IMR-90 (cell line): Measurements from ENCODE around the gene COX6A1. TPM values are rescaled to one million over a fixed set of nuclear protein-coding genes. Genes with fewer than 3 reads are reported as not detected.

Source experiments
- ATAC-seq: fragments of 200-7000 bp; cut with Tn5 transposase; 2 replicates; pipeline ENCODE4 v1.9.1; 2020; ENCODE audit warnings: low read depth, mild to moderate bottlenecking, moderate library complexity
- BruUV-seq: library from RNA; stranded (reverse); fragments of 400-500 nt; replicated peaks from 2 replicates; lab custom pipeline; 2021; lab: Mats Ljungman, UMichigan
- CTCF ChIA-PET: fragments of 300-600 bp; formaldehyde crosslinking; extraction: SDS; loops from one replicate; lab custom pipeline; 2021; ENCODE audit warnings: antibody characterized with exemption; lab: Yijun Ruan, JAX
- POLR2A ChIA-PET: fragments of 300-600 bp; sonication (Branson Sonifier 250); formaldehyde crosslinking; loops from one replicate; lab custom pipeline; 2022; ENCODE audit warnings: antibody characterized with exemption; ENCODE audit not compliant: unreplicated experiment; lab: Charles Lee
- DNase-seq: peaks from one replicate; pipeline ENCODE4 v3.0.0; 2013
- H2AFZ ChIP-seq: replicated peaks from 2 replicates; pipeline ENCODE3; 2013; ENCODE audit warnings: low read length, mild to moderate bottlenecking; ENCODE audit not compliant: poor library complexity
- H2AK5ac ChIP-seq: 2 replicates; pipeline ENCODE4 v1.6.1; 2013; ENCODE audit warnings: low read depth, low read length, inconsistent platforms
- H2AK9ac ChIP-seq: replicated peaks from 2 replicates; pipeline ENCODE3; 2013; ENCODE audit warnings: mild to moderate bottlenecking, low read depth, low read length, moderate library complexity; ENCODE audit not compliant: poor library complexity
- H2BK120ac ChIP-seq: 2 replicates; pipeline ENCODE4 v1.6.1; 2013; ENCODE audit warnings: low read depth, low read length, inconsistent platforms
- H2BK15ac ChIP-seq: 3 replicates; pipeline ENCODE4 v1.6.1; 2013; ENCODE audit warnings: low read depth, low read length, inconsistent platforms
- H2BK20ac ChIP-seq: 2 replicates; pipeline ENCODE4 v1.6.1; 2013; ENCODE audit warnings: low read depth, mild to moderate bottlenecking, inconsistent platforms, low read length, moderate library complexity
- H2BK5ac ChIP-seq: 2 replicates; pipeline ENCODE4 v1.6.1; 2013; ENCODE audit warnings: mild to moderate bottlenecking, low read depth, low read length, inconsistent platforms; ENCODE audit not compliant: poor library complexity, severe bottlenecking
- H3K14ac ChIP-seq: replicated peaks from 2 replicates; pipeline ENCODE4 v1.6.1; 2013; ENCODE audit warnings: low read depth, low read length, inconsistent platforms
- H3K18ac ChIP-seq: 2 replicates; pipeline ENCODE4 v1.6.1; 2013; ENCODE audit warnings: low read depth, low read length, control low read depth
- H3K23ac ChIP-seq: 2 replicates; pipeline ENCODE4 v1.6.1; 2013; ENCODE audit warnings: low read depth, low read length, inconsistent platforms
- H3K27ac ChIP-seq: 2 replicates; pipeline ENCODE4 v1.5.1; 2013; ENCODE audit warnings: mild to moderate bottlenecking, control low read depth, low read length; ENCODE audit not compliant: insufficient read depth
- H3K27me3 ChIP-seq: 2 replicates; pipeline ENCODE4 v1.6.1; 2013; ENCODE audit warnings: low read length; ENCODE audit not compliant: control insufficient read depth, insufficient read depth
- H3K36me3 ChIP-seq: 2 replicates; pipeline ENCODE4 v1.6.1; 2013; ENCODE audit warnings: low read length, mixed read lengths; ENCODE audit not compliant: control insufficient read depth, insufficient read depth
- H3K4ac ChIP-seq: 2 replicates; pipeline ENCODE4 v1.6.1; 2013; ENCODE audit warnings: low read depth, low read length, inconsistent platforms
- H3K4me1 ChIP-seq: 2 replicates; pipeline ENCODE4 v1.6.1; 2013; ENCODE audit warnings: low read length, mixed read lengths; ENCODE audit not compliant: control insufficient read depth, insufficient read depth
- H3K4me2 ChIP-seq: 2 replicates; pipeline ENCODE4 v1.6.1; 2013; ENCODE audit warnings: low read depth, mild to moderate bottlenecking, control low read depth, low read length, moderate library complexity
- H3K4me3 ChIP-seq: 2 replicates; pipeline ENCODE4 v1.5.1; 2013; ENCODE audit warnings: low read depth, mild to moderate bottlenecking, control low read depth, low read length, moderate library complexity; ENCODE audit not compliant: insufficient read depth
- H3K56ac ChIP-seq: 2 replicates; pipeline ENCODE4 v1.6.1; 2013; ENCODE audit warnings: low read length, inconsistent platforms; ENCODE audit not compliant: insufficient read depth; ENCODE audit errors: extremely low read depth
- H3K79me1 ChIP-seq, 2 experiments: 2 replicates each; pipeline ENCODE4 v1.6.1; 2013; ENCODE audit warnings: low read length in 2 of 2, inconsistent platforms in 1 of 2, low read depth in 1 of 2
- H3K9ac ChIP-seq: 2 replicates; pipeline ENCODE4 v1.6.1; 2013; ENCODE audit warnings: low read depth, low read length, control low read depth
- H3K9me1 ChIP-seq: 2 replicates; pipeline ENCODE4 v1.6.1; 2013; ENCODE audit warnings: low read length, inconsistent platforms; ENCODE audit not compliant: insufficient read depth
- H3K9me3 ChIP-seq: 2 replicates; pipeline ENCODE4 v1.6.1; 2013; ENCODE audit warnings: low read length; ENCODE audit not compliant: control insufficient read depth, insufficient read depth
- H4K20me1 ChIP-seq: 2 replicates; pipeline ENCODE4 v1.6.1; 2013; ENCODE audit warnings: low read length, inconsistent platforms; ENCODE audit not compliant: insufficient read depth
- H4K5ac ChIP-seq: 2 replicates; pipeline ENCODE4 v1.6.1; 2013; ENCODE audit warnings: mild to moderate bottlenecking, low read depth, low read length, control low read depth
- H4K8ac ChIP-seq, 2 experiments: 2 replicates each; pipeline ENCODE4 v1.6.1; 2013; ENCODE audit warnings: low read depth in 2 of 2, low read length in 2 of 2, control low read depth in 1 of 2, inconsistent platforms in 1 of 2
- H4K91ac ChIP-seq: 2 replicates; pipeline ENCODE4 v1.6.1; 2013; ENCODE audit warnings: low read depth, low read length, inconsistent platforms; ENCODE audit not compliant: insufficient read depth
- BHLHE40 ChIP-seq: fragments of 150-350 bp; IDR thresholded peaks from 2 replicates; pipeline ENCODE4 v1.6.1; 2016; ENCODE audit warnings: mild to moderate bottlenecking, low read depth, low read length
- MAZ ChIP-seq: IDR thresholded peaks from 2 replicates; pipeline ENCODE4 v1.6.1; 2012; ENCODE audit warnings: low read depth, mild to moderate bottlenecking, low read length, improper control_type of control experiment, moderate library complexity, borderline replicate concordance
- NFE2L2 ChIP-seq: fragments of 150-350 bp; IDR thresholded peaks from 2 replicates; pipeline ENCODE4 v1.6.1; 2016; ENCODE audit warnings: low read depth, mild to moderate bottlenecking, low read length
- POLR2A ChIP-seq: IDR thresholded peaks from 2 replicates; pipeline ENCODE4 v1.6.1; 2012; ENCODE audit warnings: mild to moderate bottlenecking, low read depth, low read length
- RAD21 ChIP-seq: IDR thresholded peaks from 2 replicates; pipeline ENCODE4 v1.6.1; 2012; ENCODE audit warnings: low read length, improper control_type of control experiment
- RFX5 ChIP-seq: IDR thresholded peaks from 2 replicates; pipeline ENCODE4 v1.8.0; 2012; ENCODE audit warnings: low read depth, mild to moderate bottlenecking, low read length, moderate library complexity
- SMC3 ChIP-seq: fragments of 150-350 bp; IDR thresholded peaks from 2 replicates; pipeline ENCODE4 v1.6.1; 2016; ENCODE audit warnings: low read depth, mild to moderate bottlenecking, antibody characterized with exemption, low read length, moderate library complexity
- USF2 ChIP-seq: fragments of 150-350 bp; IDR thresholded peaks from 2 replicates; pipeline ENCODE4 v1.6.1; 2017; ENCODE audit warnings: mild to moderate bottlenecking, antibody characterized with exemption, low read length, low read depth
- WGBS, 2 experiments: methylation state at CpG; one replicate each; pipeline versions ENCODE4 v1.1.5 to v1.1.7; 2013; ENCODE audit warnings: missing lambda C conversion rate in 2 of 2; ENCODE audit not compliant: insufficient read length in 1 of 2; ENCODE audit errors: extremely low coverage in 2 of 2; 5-methylcytosine and 5-hydroxymethylcytosine counted together
- dilution Hi-C: fragments of 300-500 bp; cut with HindIII; formaldehyde crosslinking; loops from one replicate; pipeline ENCODE4 v1.14.3; 2018; ENCODE audit warnings: low sequenced_read_pairs; ENCODE audit not compliant: unreplicated experiment
- in situ Hi-C: fragments of 300-500 bp; cut with MboI; formaldehyde crosslinking; loops from 3 replicates; pipeline ENCODE4 v1.14.3; 2019; ENCODE audit warnings: low sequenced_read_pairs, inconsistent platforms, mixed read lengths
- intact Hi-C: fragments of 100-400 bp; cut with micrococcal nuclease; formaldehyde crosslinking; loops from 2 replicates; pipeline ENCODE4 v1.10.0; 2022
- polyA plus RNA-seq, 3 experiments: library from polyadenylated mRNA; depleted of rRNA; stranded (reverse); fragments of >200 nt; gene quantifications; 2 replicates each; pipeline ENCODE4 v1.2.3, GENCODE V29; 2012; ENCODE audit warnings: low replicate concordance in 1 of 3
- total RNA-seq: library from RNA; depleted of rRNA; stranded (reverse); fragments of >200 nt; gene quantifications from 2 replicates; pipeline ENCODE4 v1.2.3, GENCODE V29; 2012

Gene COX6A1
- total and polyA plus RNA-seq, 2 of the 4 experiments (the other 2 are of a cell fraction), result 396 to 541 TPM

- dilution Hi-C loops (no loop called here), intact Hi-C loops (no loop called here), in situ Hi-C loops (no loop called here)
- Histone ChIP-seq H2AFZ (no peak overlapping the region), H3K27ac (no peak overlapping the region), H2BK15ac (no peak overlapping the region), H3K79me1 (no peaks in the 10 kb centered on the region), H3K56ac (no peak overlapping the region), H3K4me1 (no peaks in the 10 kb centered on the region), H4K5ac (no peak overlapping the region), H3K14ac (no peak overlapping the region), H3K4me3 (no peak overlapping the region), H2BK20ac (no peak overlapping the region), H3K4me2 (no peak overlapping the region), H2BK120ac (no peak overlapping the region), H3K9ac (no peak overlapping the region), H2BK5ac (no peak overlapping the region), H4K91ac (no peak overlapping the region), H3K4ac (no peak overlapping the region), H4K8ac (no peak overlapping the region), H4K20me1 (no peaks in the 10 kb centered on the region), H3K36me3 (no peaks in the 10 kb centered on the region), H3K18ac (no peak overlapping the region), H3K9me1 (no peaks in the 10 kb centered on the region), H2AK5ac (no peak overlapping the region), H3K9me3 (no peaks in the 10 kb centered on the region), H3K23ac (no peak overlapping the region), H3K27me3 (peaks cover 30% of the 10 kb centered on the region), H2AK9ac (no peak overlapping the region)
- POLR2A ChIA-PET, result no interaction called here
- CTCF ChIA-PET, result no interaction called here
- WGBS, 2 experiments, result no CpG with 5 or more reads among the region's 7 CpGs
- ATAC-seq, result no peak
- no TSS peak for BruUV-seq
- DNase-seq, result no peak
- TF ChIP-seq RFX5 (no peak), POLR2A (no peak), NFE2L2 (no peak), RAD21 (no peak), BHLHE40 (no peak), SMC3 (no peak), MAZ (no peak), USF2 (no peak)
Observed at GRCh38 chr12:120422892-120423456, 14.9 kb upstream of the COX6A1 start.
